Mammary epithelial cell (primary cell): ENCODE measurements around the gene TMEM154.

Source experiments
- CTCF ChIP-seq, 2 donors: IDR thresholded peaks in 1 of 2; conservative IDR thresholded peaks in 1 of 2; 2 replicates each; pipeline ENCODE4 v1.5.1; 2011 to 2012; ENCODE audit warnings: inconsistent platforms in 2 of 2, low read length in 2 of 2, mild to moderate bottlenecking in 2 of 2, control low read depth in 1 of 2, low read depth in 1 of 2; ENCODE audit not compliant: insufficient read depth in 1 of 2; ENCODE audit errors: extremely low read depth in 1 of 2
- EZH2 ChIP-seq: IDR thresholded peaks from 2 replicates; pipeline ENCODE4 v1.6.1; 2012; ENCODE audit warnings: low read length, inconsistent platforms, borderline replicate concordance

GRCh38 chr4:152657657-152658056 lies 22.1 kb downstream of the TMEM154 start:
- no peak for TF ChIP-seq CTCF (conservative IDR thresholded peaks at IDR 0.05 in 1 of 2, IDR thresholded peaks at IDR 0.05 in 1 of 2; ENCODE audit: extremely low read depth in 1 of 2, insufficient read depth in 1 of 2, low read depth in 1 of 2, low read length in 2 of 2)
- TF ChIP-seq EZH2: no peak
